Mucosa of descending colon (tissue), 3 donors: ENCODE data around the gene TRMT1. TPM values are rescaled to one million over a fixed set of nuclear protein-coding genes. Genes with fewer than 3 reads are reported as not detected.

Source experiments
- ATAC-seq: fragments of 200-7000 bp; cut with Tn5 transposase; one replicate; pipeline ENCODE4 v1.9.1; 2020; ENCODE audit warnings: mild to moderate bottlenecking, moderate library complexity
- DNase-seq, 3 donors: peaks; one replicate each; pipeline ENCODE4 v3.0.0-alpha.2; 2020
- H3K36me3 ChIP-seq: fragments of 200-600 bp; one replicate; pipeline ENCODE4 v1.8.0; 2021; ENCODE audit warnings: low read depth, mild to moderate bottlenecking
- H3K4me1 ChIP-seq: fragments of 200-600 bp; one replicate; pipeline ENCODE4 v1.8.0; 2021; ENCODE audit warnings: low read depth, mild to moderate bottlenecking
- H3K4me3 ChIP-seq: fragments of 200-600 bp; one replicate; pipeline ENCODE4 v1.8.0; 2021; ENCODE audit warnings: mild to moderate bottlenecking
- H3K9me3 ChIP-seq: fragments of 200-600 bp; one replicate; pipeline ENCODE4 v1.8.0; 2021; ENCODE audit warnings: mild to moderate bottlenecking
- CTCF ChIP-seq: fragments of 200-600 bp; IDR thresholded peaks from one replicate; pipeline ENCODE4 v1.8.0; 2022; ENCODE audit warnings: antibody characterized with exemption, mild to moderate bottlenecking
- intact Hi-C, 2 donors: fragments of 100-400 bp; cut with DNase I in 1 of 2; cut with micrococcal nuclease in 1 of 2; formaldehyde crosslinking; loops; one replicate each; pipeline versions ENCODE4 v1.11.0 to v1.11.1; 2022; cut with DNase I, micrococcal nuclease
- total RNA-seq, 3 donors: library from RNA; stranded (reverse); fragmentation: NEBNext Ultra II Directional in 2 of 3; extraction: Animal tissue kit (Norgen Biotek cat#: 25700) in 2 of 3; gene quantifications; one replicate each; pipeline versions ENCODE4 v1.2.1 to v1.2.4, GENCODE V29; 2021 to 2023
- donor health status: DM: no; HTN: no; CAD: no; lungs with moderate emphysema.
- donor health status: DM: no; HTN: no; CAD: no.
- donor health status: DM: no; HTN: yes; CAD: no.

Gene TRMT1
- total RNA-seq, 3 donors from 2014 or later, result 26.6 to 37.9 (median 30.0) TPM

- Histone ChIP-seq H3K4me1 (peaks cover 26% of the 10 kb centered on the region), H3K9me3 (no peaks in the 10 kb centered on the region), H3K36me3 (no peaks in the 10 kb centered on the region), H3K4me3 (no peak overlapping the region)
- DNase-seq (no peak), ATAC-seq (no peak)
- no peak for TF ChIP-seq CTCF
- intact Hi-C loops, result no loop called here
These were observed 54.2 kb downstream of the TRMT1 start for GRCh38 chr19:13062317-13062716.

- DNase-seq (peak; percentile 86 to 96 (median 91)), ATAC-seq (peak; percentile 95)
- Histone ChIP-seq H3K36me3 (no peaks in the 10 kb centered on the region), H3K4me3 (no peak overlapping the region), H3K4me1 (peaks cover 27% of the 10 kb centered on the region), H3K9me3 (no peaks in the 10 kb centered on the region)
- TF ChIP-seq CTCF, result peak; percentile 94
- intact Hi-C loops, result no loop called here
These were observed 55.3 kb downstream of the TRMT1 start for GRCh38 chr19:13060964-13061927.

GRCh38 chr19:13060233-13060963 lies 56.1 kb downstream of the TRMT1 start:
- peaks cover 34% of the 10 kb centered on the region for H3K4me1 ChIP-seq
- TF ChIP-seq CTCF, result no peak
- no peaks in the 10 kb centered on the region for H3K36me3 ChIP-seq
- no peaks in the 10 kb centered on the region for H3K9me3 ChIP-seq
- ATAC-seq (peak; percentile 32), DNase-seq (peak in 1 of 3 donors; percentile 53)
- no peak overlapping the region for H3K4me3 ChIP-seq
- intact Hi-C loops, result no loop called here

- Histone ChIP-seq H3K9me3 (no peaks in the 10 kb centered on the region), H3K36me3 (no peaks in the 10 kb centered on the region), H3K4me3 (no peak overlapping the region), H3K4me1 (peaks cover 41% of the 10 kb centered on the region)
- no peak for DNase-seq
- intact Hi-C loops, result no loop called here
- ATAC-seq, result no peak
- TF ChIP-seq CTCF, result no peak
These were observed 57.4 kb downstream of the TRMT1 start for GRCh38 chr19:13058951-13059660.

- DNase-seq, result no peak
- intact Hi-C loops, result no loop called here
- no peak for ATAC-seq
- Histone ChIP-seq H3K4me1 (peaks cover 52% of the 10 kb centered on the region), H3K36me3 (no peaks in the 10 kb centered on the region), H3K4me3 (no peak overlapping the region), H3K9me3 (no peaks in the 10 kb centered on the region)
- TF ChIP-seq CTCF, result no peak
These were observed 58.8 kb downstream of the TRMT1 start for GRCh38 chr19:13057744-13058143.
